Prostate gland (tissue), 2 donors: Measurements from ENCODE around the gene TMEM252. TPM values are rescaled to one million over a fixed set of nuclear protein-coding genes. Genes with fewer than 3 reads are reported as not detected.
A peak's percentile ranks its signal among the peaks of the same experiment; 100 is the strongest.

ENCODE experiments used
- DNase-seq: peaks from one replicate; pipeline ENCODE4 v3.0.0-alpha.2; 2019; ENCODE audit warnings: low spot score
- H3K27ac ChIP-seq, 2 donors: fragments of 200-600 bp; sonication (generic); 2 replicates each; pipeline ENCODE4 v1.5.1; 2017 to 2019
- H3K27me3 ChIP-seq: fragments of 200-600 bp; sonication (generic); replicated peaks from 2 replicates; pipeline ENCODE4 v1.5.1; 2019; ENCODE audit not compliant: insufficient read depth
- H3K36me3 ChIP-seq, 2 donors: fragments of 200-600 bp; sonication (generic); 1 replicate in 1 of 2; 2 replicates in 1 of 2; pipeline versions ENCODE4 v1.5.1 to v1.8.1; 2017 to 2019
- H3K4me1 ChIP-seq: fragments of 200-600 bp; sonication (generic); replicated peaks from 2 replicates; pipeline ENCODE4 v1.5.1; 2019
- H3K4me3 ChIP-seq, 2 donors: fragments of 200-600 bp; sonication (generic); 2 replicates each; pipeline ENCODE4 v1.5.1; 2017 to 2019
- H3K9me3 ChIP-seq: fragments of 200-600 bp; sonication (generic); 2 replicates; pipeline ENCODE4 v1.5.1; 2017
- POLR2A ChIP-seq: fragments of 450-650 bp; IDR thresholded peaks from one replicate; pipeline ENCODE4 v1.6.1; 2016; ENCODE audit warnings: antibody characterized with exemption, mild to moderate bottlenecking
- POLR2AphosphoS5 ChIP-seq: sonication (generic); formaldehyde crosslinking; IDR thresholded peaks from one replicate; pipeline ENCODE4 v1.6.1; 2017; ENCODE audit warnings: antibody characterized with exemption
- WGBS: methylation state at CpG from one replicate; pipeline ENCODE4 v1.1.5; 2018; 5-methylcytosine and 5-hydroxymethylcytosine counted together
- intact Hi-C: fragments of 100-400 bp; cut with DNase I; formaldehyde crosslinking; loops from one replicate; pipeline ENCODE4 v1.14.2; 2022
- total RNA-seq, 2 donors: library from RNA; depleted of rRNA; stranded (reverse); fragments of >200 nt; gene quantifications; one replicate each; pipeline ENCODE4 v1.1.0, GENCODE V29; 2016
- TF ChIP-seq, protein P1 (sequence below), 4 experiments: fragments of 200-600 bp in 2 of 4; fragments of 450-650 bp in 2 of 4; sonication (generic) in 2 of 4; IDR thresholded peaks; 1 replicate in 3 of 4; 2 replicates in 1 of 4; pipeline ENCODE4 v1.5.1; 2016 to 2019; ENCODE audit warnings: antibody characterized with exemption in 4 of 4, mild to moderate bottlenecking in 2 of 4, moderate library complexity in 2 of 4

Gene TMEM252
- total RNA-seq, 2 donors from 2014 or later: not detected

DNA sequence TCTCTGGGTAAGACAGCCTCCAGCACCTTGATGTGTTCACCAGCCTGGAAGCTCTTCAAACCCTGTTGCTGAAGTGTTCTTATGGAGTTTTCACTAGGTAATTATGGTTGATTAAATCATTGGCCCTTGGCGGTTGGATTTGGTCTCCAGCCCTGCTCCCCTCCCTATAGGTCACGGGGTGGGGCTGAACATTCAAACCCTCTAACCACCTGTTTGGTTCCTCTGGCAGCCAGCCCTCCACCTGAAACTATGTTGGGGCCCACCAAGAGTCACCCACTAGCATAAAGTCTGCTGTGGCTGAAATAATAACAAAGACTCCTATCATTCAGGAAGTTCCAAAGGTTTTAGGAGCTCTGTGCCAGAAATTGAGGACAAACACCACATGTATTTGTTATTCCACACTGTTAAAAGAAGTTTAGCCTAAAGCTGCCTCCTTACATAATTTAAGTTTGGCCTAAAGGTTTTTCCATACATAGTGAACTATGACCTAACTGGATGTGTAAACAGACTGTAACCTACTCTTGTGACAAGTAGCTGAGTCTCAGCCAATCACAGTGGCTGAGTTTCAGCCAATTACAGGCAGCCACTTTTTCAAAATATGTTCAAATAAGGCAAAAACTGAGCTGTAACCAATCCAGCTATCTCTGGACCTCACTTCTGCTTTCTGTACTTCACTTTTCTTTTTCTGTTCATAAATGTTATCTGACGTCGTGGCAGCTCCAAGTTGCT, 34.8 kb downstream of the TMEM252 start:
- Histone ChIP-seq H3K4me3 (no peak overlapping the region), H3K9me3 (no peaks in the 10 kb centered on the region), H3K27me3 (no peaks in the 10 kb centered on the region), H3K4me1 (no peaks in the 10 kb centered on the region), H3K36me3 (no peaks in the 10 kb centered on the region), H3K27ac (peak overlapping the region; percentile 56 to 61)
- intact Hi-C loops: loop anchor here (5.0 kb wide), 2 partner anchors 59 to 149 kb away; partner anchors contain the start of gene PGM5
- no peak for DNase-seq
- TF ChIP-seq, protein P1, sequence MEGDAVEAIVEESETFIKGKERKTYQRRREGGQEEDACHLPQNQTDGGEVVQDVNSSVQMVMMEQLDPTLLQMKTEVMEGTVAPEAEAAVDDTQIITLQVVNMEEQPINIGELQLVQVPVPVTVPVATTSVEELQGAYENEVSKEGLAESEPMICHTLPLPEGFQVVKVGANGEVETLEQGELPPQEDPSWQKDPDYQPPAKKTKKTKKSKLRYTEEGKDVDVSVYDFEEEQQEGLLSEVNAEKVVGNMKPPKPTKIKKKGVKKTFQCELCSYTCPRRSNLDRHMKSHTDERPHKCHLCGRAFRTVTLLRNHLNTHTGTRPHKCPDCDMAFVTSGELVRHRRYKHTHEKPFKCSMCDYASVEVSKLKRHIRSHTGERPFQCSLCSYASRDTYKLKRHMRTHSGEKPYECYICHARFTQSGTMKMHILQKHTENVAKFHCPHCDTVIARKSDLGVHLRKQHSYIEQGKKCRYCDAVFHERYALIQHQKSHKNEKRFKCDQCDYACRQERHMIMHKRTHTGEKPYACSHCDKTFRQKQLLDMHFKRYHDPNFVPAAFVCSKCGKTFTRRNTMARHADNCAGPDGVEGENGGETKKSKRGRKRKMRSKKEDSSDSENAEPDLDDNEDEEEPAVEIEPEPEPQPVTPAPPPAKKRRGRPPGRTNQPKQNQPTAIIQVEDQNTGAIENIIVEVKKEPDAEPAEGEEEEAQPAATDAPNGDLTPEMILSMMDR (IDR thresholded peaks at IDR 0.05): no peak
- TF ChIP-seq POLR2AphosphoS5: peak; percentile 11
- TF ChIP-seq POLR2A: no peak
- whole genome bisulfite sequencing: 61% methylated on average over 4 of the region's 4 CpGs

DNA sequence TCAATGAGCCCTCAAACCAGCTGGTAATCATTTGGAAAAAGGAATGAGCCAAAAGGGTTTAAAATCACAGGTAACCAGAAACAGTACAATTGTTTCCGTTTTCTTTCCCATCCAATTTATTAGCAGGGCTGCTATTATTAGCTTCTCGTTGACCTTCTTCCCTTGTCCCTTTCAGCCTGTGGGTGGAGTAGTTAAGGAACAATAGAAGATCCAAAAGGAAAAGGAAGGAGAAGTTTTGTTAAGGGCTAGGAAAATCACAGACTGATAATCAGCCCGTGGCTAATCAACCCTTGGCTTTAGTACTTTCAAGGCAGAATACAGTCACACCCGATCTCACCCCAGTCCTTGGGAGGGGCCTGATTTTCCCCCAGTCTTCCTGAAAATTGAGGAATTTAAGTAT, 38.4 kb downstream of the TMEM252 start:
- Histone ChIP-seq H3K4me3 (no peak overlapping the region), H3K27me3 (no peaks in the 10 kb centered on the region), H3K9me3 (no peaks in the 10 kb centered on the region), H3K4me1 (no peaks in the 10 kb centered on the region), H3K36me3 (no peaks in the 10 kb centered on the region), H3K27ac (peak overlapping the region in 1 of 2 donors; percentile 17)
- DNase-seq: no peak
- 68% methylated on average over 4 of the region's 4 CpGs for WGBS
- intact Hi-C loops: no loop called here
- TF ChIP-seq POLR2AphosphoS5: no peak
- TF ChIP-seq POLR2A: no peak
- TF ChIP-seq, protein P1 (IDR thresholded peaks at IDR 0.05): no peak

DNA sequence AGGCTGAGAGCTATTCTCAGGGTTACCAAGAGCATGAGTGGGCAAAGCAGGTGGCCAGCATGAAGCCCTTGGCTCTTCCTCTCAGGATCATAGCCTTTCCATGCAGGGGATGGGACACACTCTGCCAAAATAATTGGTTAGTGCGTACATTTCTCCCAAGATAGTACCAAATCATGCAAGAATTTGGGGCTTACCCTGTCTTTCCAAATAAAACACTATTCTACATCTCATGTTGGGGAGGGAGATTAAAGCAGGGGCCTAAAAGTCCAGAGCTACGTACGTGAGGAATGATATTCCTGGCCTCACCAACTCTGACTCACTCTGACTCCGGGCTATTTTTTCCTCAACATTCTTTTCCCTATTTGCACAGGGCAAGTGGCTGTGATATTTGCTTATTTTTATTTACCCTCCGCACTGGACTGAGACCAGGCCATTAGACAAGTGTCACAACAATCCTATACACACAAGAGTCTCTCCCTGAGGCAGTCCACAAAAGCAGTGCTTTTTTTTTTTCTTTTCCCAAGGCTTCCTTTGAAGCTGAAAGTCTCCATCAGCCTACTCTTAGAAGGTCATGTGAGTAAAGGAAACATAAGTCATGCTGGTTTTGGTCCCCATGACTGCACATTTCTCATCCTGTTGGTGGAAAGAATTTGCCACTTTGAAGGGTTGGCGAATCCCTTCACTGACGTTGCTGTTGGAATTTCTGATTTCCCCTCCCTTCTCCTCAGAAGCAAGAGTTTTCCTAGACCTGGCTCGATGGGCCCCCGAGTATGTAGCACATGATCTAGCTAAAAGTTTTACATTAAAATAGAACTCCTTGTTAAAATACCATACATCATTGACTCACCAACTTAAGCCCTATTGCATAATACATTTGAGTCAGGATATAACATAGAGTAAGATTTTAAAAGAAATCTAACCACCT, 40.0 kb downstream of the TMEM252 start:
- Histone ChIP-seq H3K4me3 (no peak overlapping the region), H3K27ac (peak overlapping the region; percentile 49 to 60), H3K4me1 (no peaks in the 10 kb centered on the region), H3K27me3 (no peaks in the 10 kb centered on the region), H3K9me3 (no peaks in the 10 kb centered on the region), H3K36me3 (no peaks in the 10 kb centered on the region)
- DNase-seq: no peak
- WGBS: 45% methylated on average over 9 of the region's 9 CpGs
- TF ChIP-seq, protein P1 (IDR thresholded peaks at IDR 0.05): no peak
- TF ChIP-seq POLR2AphosphoS5: no peak
- no peak for TF ChIP-seq POLR2A
- intact Hi-C loops: no loop called here

DNA sequence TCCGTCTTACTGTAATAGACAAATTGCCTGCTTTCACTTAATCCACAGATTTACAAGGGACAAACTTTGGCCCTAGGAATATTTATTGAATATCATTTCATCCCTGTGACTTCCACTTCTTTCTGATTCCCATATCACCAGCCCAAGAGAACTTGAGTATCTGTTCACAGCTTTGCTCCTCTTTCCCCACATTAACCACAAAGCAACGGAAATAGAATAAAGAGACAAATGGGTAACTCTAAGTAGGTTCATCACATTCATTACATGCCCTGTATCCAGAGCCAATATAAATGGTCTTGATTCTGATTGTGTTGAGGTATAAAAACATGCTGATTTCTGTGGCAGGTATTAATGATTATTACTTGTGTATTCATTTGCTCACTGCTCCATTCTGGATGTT, 41.9 kb downstream of the TMEM252 start:
- Histone ChIP-seq H3K36me3 (no peaks in the 10 kb centered on the region), H3K9me3 (no peaks in the 10 kb centered on the region), H3K4me1 (no peaks in the 10 kb centered on the region), H3K4me3 (no peak overlapping the region), H3K27me3 (no peaks in the 10 kb centered on the region), H3K27ac (peak overlapping the region in 1 of 2 donors; percentile 1)
- DNase-seq: no peak
- 86% methylated on average over 2 of the region's 2 CpGs for WGBS
- TF ChIP-seq POLR2A: no peak
- no peak for TF ChIP-seq POLR2AphosphoS5
- TF ChIP-seq, protein P1 (IDR thresholded peaks at IDR 0.05): no peak
- intact Hi-C loops: no loop called here
